HepG2 (cell line): Measurements from ENCODE around the gene TIMM17A. TPM values are rescaled to one million over a fixed set of nuclear protein-coding genes. Genes with fewer than 3 reads are reported as not detected.
A peak's percentile ranks its signal among the peaks of the same experiment; 100 is the strongest.

Experiments
- ATF4 ChIP-seq, 2 experiments: fragments of 450-650 bp in 1 of 2; sonication (generic) in 1 of 2; formaldehyde crosslinking; IDR thresholded peaks; 2 replicates each; pipeline versions ENCODE4 v1.5.0 to v1.8.0; 2020 to 2022; ENCODE audit warnings: mild to moderate bottlenecking in 1 of 2, missing genetic modification reagents in 1 of 2
- DRAP1 ChIP-seq: IDR thresholded peaks from 2 replicates; pipeline ENCODE4 v1.6.1; 2016; ENCODE audit warnings: missing genetic modification reagents, missing compliant biosample characterization
- FOSL2 ChIP-seq: sonication (generic); formaldehyde crosslinking; IDR thresholded peaks from 2 replicates; pipeline ENCODE4 v1.4.0; 2020; ENCODE audit warnings: missing genetic modification reagents
- HCFC1 ChIP-seq: fragments of 150-350 bp; IDR thresholded peaks from 2 replicates; pipeline ENCODE4 v1.6.1; 2014; ENCODE audit warnings: low read depth, low read length
- KAT7 ChIP-seq: IDR thresholded peaks from 2 replicates; pipeline ENCODE4 v1.6.1; 2018; ENCODE audit warnings: borderline replicate concordance, missing compliant biosample characterization
- MLLT10 ChIP-seq: sonication (generic); formaldehyde crosslinking; IDR thresholded peaks from 2 replicates; pipeline ENCODE4 v1.4.0; 2020; ENCODE audit warnings: missing genetic modification reagents
- MYC ChIP-seq: sonication (generic); formaldehyde crosslinking; IDR thresholded peaks from 2 replicates; pipeline ENCODE4 v1.9.0; 2021; ENCODE audit warnings: missing genetic modification reagents, borderline replicate concordance
- SCMH1 ChIP-seq: sonication (generic); formaldehyde crosslinking; IDR thresholded peaks from 2 replicates; pipeline ENCODE4 v1.9.0; 2021; ENCODE audit warnings: missing genetic modification reagents, mild to moderate bottlenecking, borderline replicate concordance
- SRY ChIP-seq: sonication (generic); formaldehyde crosslinking; IDR thresholded peaks from 2 replicates; pipeline ENCODE4 v1.8.0; 2022; ENCODE audit warnings: mild to moderate bottlenecking, missing genetic modification reagents
- TBX2 ChIP-seq: sonication (generic); formaldehyde crosslinking; IDR thresholded peaks from 2 replicates; pipeline ENCODE4 v1.5.0; 2020; ENCODE audit warnings: missing genetic modification reagents, mild to moderate bottlenecking, borderline replicate concordance
- ZNF10 ChIP-seq: sonication (generic); formaldehyde crosslinking; IDR thresholded peaks from 2 replicates; pipeline ENCODE4 v1.4.0; 2020; ENCODE audit warnings: mild to moderate bottlenecking, low read depth, missing genetic modification reagents, borderline replicate concordance
- ZNF101 ChIP-seq: sonication (generic); formaldehyde crosslinking; IDR thresholded peaks from 2 replicates; pipeline ENCODE4 v1.4.0; 2020; ENCODE audit warnings: mild to moderate bottlenecking, low read depth, missing genetic modification reagents, borderline replicate concordance
- ZNF317 ChIP-seq: sonication (generic); formaldehyde crosslinking; IDR thresholded peaks from 2 replicates; pipeline ENCODE4 v1.5.0; 2020; ENCODE audit warnings: mild to moderate bottlenecking, missing genetic modification reagents
- ZNF558 ChIP-seq: sonication (generic); formaldehyde crosslinking; IDR thresholded peaks from 2 replicates; pipeline ENCODE4 v1.9.0; 2022; ENCODE audit warnings: mild to moderate bottlenecking, missing genetic modification reagents, borderline replicate concordance
- ZNF761 ChIP-seq: sonication (generic); formaldehyde crosslinking; conservative IDR thresholded peaks from 2 replicates; pipeline ENCODE4 v1.4.0; 2020; ENCODE audit warnings: mild to moderate bottlenecking, missing genetic modification reagents
- ZSCAN29 ChIP-seq: sonication (generic); formaldehyde crosslinking; conservative IDR thresholded peaks from 2 replicates; pipeline ENCODE4 v1.4.0; 2020; ENCODE audit warnings: mild to moderate bottlenecking, missing genetic modification reagents
- ZSCAN30 ChIP-seq: sonication (generic); formaldehyde crosslinking; IDR thresholded peaks from 2 replicates; pipeline ENCODE4 v1.5.0; 2020; ENCODE audit warnings: mild to moderate bottlenecking, missing genetic modification reagents
- polyA plus RNA-seq, 8 experiments: library from polyadenylated mRNA; depleted of rRNA in 3 of 8; stranded (reverse) in 7 of 8; unstranded in 1 of 8; fragments of >200 nt; fragmentation: Illumina TruSeq in 4 of 8; extraction: Trizol in 4 of 8; gene quantifications; 2 replicates each; pipeline versions ENCODE4 v1.2.1 to v1.2.3, GENCODE V29; 2011 to 2016; ENCODE audit warnings: low read depth in 4 of 8, missing spikeins in 1 of 8, mixed read lengths in 1 of 8; ENCODE audit not compliant: insufficient read depth in 1 of 8
- total RNA-seq, 5 experiments: library from RNA; depleted of rRNA; stranded (reverse); fragments of >200 nt; fragmentation: Illumina TruSeq; extraction: Trizol; gene quantifications; 2 replicates each; pipeline ENCODE4 v1.2.3, GENCODE V29; 2016; ENCODE audit warnings: low read depth in 1 of 5
- TF ChIP-seq, protein P1 (sequence below): sonication (generic); formaldehyde crosslinking; IDR thresholded peaks from 2 replicates; pipeline ENCODE4 v1.5.0; 2020; ENCODE audit warnings: mild to moderate bottlenecking, missing genetic modification reagents
- TF ChIP-seq, protein P2 (sequence below): sonication (generic); formaldehyde crosslinking; IDR thresholded peaks from 2 replicates; pipeline ENCODE4 v1.4.0; 2020; ENCODE audit warnings: missing genetic modification reagents

The TIMM17A gene
- total and polyA plus RNA-seq, 2 of the 13 experiments (the other 11 are each of a cell fraction or from before 2014, with no cell fraction given): 50.8 to 97.8 TPM

DNA sequence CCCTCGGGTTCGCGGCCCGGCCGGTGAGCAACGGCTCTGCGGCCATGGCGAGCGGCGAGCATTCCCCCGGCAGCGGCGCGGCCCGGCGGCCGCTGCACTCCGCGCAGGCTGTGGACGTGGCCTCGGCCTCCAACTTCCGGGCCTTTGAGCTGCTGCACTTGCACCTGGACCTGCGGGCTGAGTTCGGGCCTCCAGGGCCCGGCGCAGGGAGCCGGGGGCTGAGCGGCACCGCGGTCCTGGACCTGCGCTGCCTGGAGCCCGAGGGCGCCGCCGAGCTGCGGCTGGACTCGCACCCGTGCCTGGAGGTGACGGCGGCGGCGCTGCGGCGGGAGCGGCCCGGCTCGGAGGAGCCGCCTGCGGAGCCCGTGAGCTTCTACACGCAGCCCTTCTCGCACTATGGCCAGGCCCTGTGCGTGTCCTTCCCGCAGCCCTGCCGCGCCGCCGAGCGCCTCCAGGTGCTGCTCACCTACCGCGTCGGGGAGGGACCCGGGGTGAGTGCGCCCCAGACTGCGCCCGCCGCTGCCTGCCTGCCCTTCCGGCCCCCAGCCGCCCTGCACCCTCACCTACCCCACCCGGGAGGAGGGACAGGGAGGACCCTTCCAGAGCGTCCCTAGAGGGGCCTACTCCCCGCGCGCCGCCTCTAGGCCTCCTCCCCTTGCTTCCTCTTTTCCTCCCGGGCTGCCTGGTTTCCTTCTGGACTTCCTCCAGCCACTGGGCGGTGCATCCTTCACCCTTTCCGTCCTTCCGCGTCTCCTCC lies 27.5 kb downstream of the TIMM17A start, which contains the start of gene RNPEP (continued):
- no peak for TF ChIP-seq ZSCAN29 (CRISPR knock-in tag)
- TF ChIP-seq MYC: peak; percentile 49; the same call in 1 of the 2 replicates
- no peak for TF ChIP-seq ZSCAN30 (CRISPR knock-in tag)
- 0 out of 2 replicates have a peak, but pooled peaks have one; percentile 14 for TF ChIP-seq DRAP1 (CRISPR knock-in tag)
- no peak for TF ChIP-seq HCFC1
- peak; percentile 54; the same call in 1 of the 2 replicates for TF ChIP-seq ZNF317 (CRISPR knock-in tag)
- peak; percentile 17; the same call in 1 of the 2 replicates for TF ChIP-seq ZNF558 (CRISPR knock-in tag)
- TF ChIP-seq ZNF761 (CRISPR knock-in tag): 0 out of 2 replicates have a peak, but pooled peaks have one; percentile 29
- TF ChIP-seq SCMH1 (CRISPR knock-in tag): no peak
- TF ChIP-seq SRY: peak; percentile 68; the same call in 1 of the 2 replicates
- no peak for TF ChIP-seq ATF4 (CRISPR knock-in tag; IDR thresholded peaks at IDR 0.05)
- no peak for TF ChIP-seq MLLT10 (CRISPR knock-in tag)
- TF ChIP-seq ZNF101 (CRISPR knock-in tag): 0 out of 2 replicates have a peak, but pooled peaks have one; percentile 27
- TF ChIP-seq ZNF10 (CRISPR knock-in tag): no peak
- peak; percentile 17; the same call in 1 of the 2 replicates for TF ChIP-seq FOSL2 (CRISPR knock-in tag)
- TF ChIP-seq, protein P1, sequence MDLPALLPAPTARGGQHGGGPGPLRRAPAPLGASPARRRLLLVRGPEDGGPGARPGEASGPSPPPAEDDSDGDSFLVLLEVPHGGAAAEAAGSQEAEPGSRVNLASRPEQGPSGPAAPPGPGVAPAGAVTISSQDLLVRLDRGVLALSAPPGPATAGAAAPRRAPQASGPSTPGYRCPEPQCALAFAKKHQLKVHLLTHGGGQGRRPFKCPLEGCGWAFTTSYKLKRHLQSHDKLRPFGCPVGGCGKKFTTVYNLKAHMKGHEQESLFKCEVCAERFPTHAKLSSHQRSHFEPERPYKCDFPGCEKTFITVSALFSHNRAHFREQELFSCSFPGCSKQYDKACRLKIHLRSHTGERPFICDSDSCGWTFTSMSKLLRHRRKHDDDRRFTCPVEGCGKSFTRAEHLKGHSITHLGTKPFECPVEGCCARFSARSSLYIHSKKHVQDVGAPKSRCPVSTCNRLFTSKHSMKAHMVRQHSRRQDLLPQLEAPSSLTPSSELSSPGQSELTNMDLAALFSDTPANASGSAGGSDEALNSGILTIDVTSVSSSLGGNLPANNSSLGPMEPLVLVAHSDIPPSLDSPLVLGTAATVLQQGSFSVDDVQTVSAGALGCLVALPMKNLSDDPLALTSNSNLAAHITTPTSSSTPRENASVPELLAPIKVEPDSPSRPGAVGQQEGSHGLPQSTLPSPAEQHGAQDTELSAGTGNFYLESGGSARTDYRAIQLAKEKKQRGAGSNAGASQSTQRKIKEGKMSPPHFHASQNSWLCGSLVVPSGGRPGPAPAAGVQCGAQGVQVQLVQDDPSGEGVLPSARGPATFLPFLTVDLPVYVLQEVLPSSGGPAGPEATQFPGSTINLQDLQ (CRISPR knock-in tag): no peak
- TF ChIP-seq, protein P2, sequence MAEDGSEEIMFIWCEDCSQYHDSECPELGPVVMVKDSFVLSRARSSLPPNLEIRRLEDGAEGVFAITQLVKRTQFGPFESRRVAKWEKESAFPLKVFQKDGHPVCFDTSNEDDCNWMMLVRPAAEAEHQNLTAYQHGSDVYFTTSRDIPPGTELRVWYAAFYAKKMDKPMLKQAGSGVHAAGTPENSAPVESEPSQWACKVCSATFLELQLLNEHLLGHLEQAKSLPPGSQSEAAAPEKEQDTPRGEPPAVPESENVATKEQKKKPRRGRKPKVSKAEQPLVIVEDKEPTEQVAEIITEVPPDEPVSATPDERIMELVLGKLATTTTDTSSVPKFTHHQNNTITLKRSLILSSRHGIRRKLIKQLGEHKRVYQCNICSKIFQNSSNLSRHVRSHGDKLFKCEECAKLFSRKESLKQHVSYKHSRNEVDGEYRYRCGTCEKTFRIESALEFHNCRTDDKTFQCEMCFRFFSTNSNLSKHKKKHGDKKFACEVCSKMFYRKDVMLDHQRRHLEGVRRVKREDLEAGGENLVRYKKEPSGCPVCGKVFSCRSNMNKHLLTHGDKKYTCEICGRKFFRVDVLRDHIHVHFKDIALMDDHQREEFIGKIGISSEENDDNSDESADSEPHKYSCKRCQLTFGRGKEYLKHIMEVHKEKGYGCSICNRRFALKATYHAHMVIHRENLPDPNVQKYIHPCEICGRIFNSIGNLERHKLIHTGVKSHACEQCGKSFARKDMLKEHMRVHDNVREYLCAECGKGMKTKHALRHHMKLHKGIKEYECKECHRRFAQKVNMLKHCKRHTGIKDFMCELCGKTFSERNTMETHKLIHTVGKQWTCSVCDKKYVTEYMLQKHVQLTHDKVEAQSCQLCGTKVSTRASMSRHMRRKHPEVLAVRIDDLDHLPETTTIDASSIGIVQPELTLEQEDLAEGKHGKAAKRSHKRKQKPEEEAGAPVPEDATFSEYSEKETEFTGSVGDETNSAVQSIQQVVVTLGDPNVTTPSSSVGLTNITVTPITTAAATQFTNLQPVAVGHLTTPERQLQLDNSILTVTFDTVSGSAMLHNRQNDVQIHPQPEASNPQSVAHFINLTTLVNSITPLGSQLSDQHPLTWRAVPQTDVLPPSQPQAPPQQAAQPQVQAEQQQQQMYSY (CRISPR knock-in tag): peak; percentile 63; the same call in 1 of the 2 replicates
- TF ChIP-seq KAT7 (CRISPR knock-in tag): peak; percentile 78; the same call in 1 of the 2 replicates
- peak; percentile 58 for TF ChIP-seq TBX2 (CRISPR knock-in tag)
